ENCODE results near the gene HFE. TPM values are rescaled to one million over a fixed set of nuclear protein-coding genes. Genes with fewer than 3 reads are reported as not detected.
"Not testable (repeated sequence)": the region's sequence is repeated elsewhere in the genome, so short reads cannot be mapped to it uniquely, and the experiment has no call there.

The HFE gene
- total RNA-seq, 3 donors from 2014 or later, result 8.9 to 12.0 (median 11.1) TPM

DNA sequence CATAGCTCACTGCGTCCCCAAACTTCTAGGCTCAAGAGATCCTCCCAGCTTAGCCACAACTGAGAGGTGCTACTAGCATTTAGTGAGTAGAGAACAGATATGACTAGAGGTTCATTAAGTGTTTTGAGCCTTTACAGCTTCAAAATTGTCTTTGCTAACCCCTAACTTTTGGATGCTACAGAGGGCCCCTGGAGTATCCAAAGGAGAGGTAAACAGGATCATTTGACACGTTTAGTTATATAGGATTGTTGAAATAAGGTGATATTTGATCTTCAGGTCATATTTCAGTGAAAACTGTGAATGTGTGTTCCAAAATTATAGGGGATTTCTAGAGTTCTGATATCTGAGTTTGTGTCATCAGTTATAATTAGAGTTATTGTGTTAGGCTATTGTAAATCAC is 19.2 kb upstream of the HFE start:
- Histone ChIP-seq H3K36me3 (ENCODE audit: low read depth) (no peaks in the 10 kb centered on the region), H3K9me3 (no peaks in the 10 kb centered on the region), H3K4me3 (no peak overlapping the region), H3K4me1 (ENCODE audit: low read depth) (no peaks in the 10 kb centered on the region)
- intact Hi-C loops (cut with DNase I, micrococcal nuclease), result no loop called here
- TF ChIP-seq, protein P1, sequence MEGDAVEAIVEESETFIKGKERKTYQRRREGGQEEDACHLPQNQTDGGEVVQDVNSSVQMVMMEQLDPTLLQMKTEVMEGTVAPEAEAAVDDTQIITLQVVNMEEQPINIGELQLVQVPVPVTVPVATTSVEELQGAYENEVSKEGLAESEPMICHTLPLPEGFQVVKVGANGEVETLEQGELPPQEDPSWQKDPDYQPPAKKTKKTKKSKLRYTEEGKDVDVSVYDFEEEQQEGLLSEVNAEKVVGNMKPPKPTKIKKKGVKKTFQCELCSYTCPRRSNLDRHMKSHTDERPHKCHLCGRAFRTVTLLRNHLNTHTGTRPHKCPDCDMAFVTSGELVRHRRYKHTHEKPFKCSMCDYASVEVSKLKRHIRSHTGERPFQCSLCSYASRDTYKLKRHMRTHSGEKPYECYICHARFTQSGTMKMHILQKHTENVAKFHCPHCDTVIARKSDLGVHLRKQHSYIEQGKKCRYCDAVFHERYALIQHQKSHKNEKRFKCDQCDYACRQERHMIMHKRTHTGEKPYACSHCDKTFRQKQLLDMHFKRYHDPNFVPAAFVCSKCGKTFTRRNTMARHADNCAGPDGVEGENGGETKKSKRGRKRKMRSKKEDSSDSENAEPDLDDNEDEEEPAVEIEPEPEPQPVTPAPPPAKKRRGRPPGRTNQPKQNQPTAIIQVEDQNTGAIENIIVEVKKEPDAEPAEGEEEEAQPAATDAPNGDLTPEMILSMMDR (IDR thresholded peaks at IDR 0.05), result no peak
- DNase-seq (no peak), ATAC-seq (no peak)

DNA sequence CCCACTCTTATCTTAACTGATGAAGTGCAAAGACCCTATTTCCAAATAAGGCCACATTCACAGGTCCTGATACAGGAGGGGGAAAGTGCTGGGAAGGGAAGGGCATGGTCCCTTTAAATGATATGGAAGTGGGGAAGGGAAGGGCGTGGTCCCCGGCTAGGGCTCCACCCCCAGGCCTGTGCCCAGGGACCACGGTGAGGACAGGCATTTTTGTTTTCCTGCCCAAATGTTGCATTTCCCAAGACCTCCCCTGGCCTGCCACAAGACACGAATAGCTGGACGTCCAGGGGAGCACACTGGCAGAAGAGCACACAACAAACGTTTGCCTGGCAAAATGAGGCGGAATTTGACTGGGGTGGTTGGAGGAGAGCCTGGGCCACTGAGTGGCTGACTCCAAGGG is 16.1 kb upstream of the HFE start:
- DNase-seq (no peak), ATAC-seq (peak; percentile 45)
- TF ChIP-seq, protein P1 (IDR thresholded peaks at IDR 0.05), result no peak
- Histone ChIP-seq H3K4me1 (ENCODE audit: low read depth) (no peaks in the 10 kb centered on the region), H3K36me3 (ENCODE audit: low read depth) (no peaks in the 10 kb centered on the region), H3K4me3 (no peak overlapping the region), H3K9me3 (no peaks in the 10 kb centered on the region)
- intact Hi-C loops (cut with DNase I, micrococcal nuclease), result no loop called here

DNA sequence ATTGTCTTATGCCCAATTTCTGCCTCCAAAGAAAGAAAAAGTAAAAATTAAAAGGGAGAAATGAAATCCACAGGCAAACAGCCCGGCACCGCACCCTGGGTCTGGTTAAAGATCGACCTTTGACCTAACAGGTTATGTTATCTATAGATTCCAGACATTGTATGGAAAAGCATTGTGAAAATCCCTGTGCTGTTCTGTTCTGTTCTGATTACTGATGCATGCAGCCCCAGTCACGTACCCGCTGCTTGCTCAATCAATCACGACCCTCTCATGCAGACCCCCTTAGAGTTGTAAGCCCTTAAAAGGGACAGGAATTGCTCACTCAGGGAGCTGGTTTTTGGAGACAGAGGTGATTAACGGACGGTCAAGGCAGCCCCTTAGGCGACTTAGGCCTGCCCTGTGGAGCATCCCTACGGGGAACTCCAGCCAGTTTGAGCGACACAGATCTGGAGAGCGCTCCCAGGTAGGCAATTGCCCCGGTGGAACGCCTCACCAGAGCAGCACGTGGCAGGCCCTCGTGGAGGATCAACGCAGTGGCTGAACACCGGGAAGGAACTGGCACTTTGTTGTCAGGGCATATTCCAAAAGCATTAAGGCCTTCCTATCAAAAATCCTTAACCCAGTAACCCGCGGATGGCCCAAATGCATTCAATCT is 12.0 kb upstream of the HFE start:
- TF ChIP-seq, protein P1 (IDR thresholded peaks at IDR 0.05), result no peak
- Histone ChIP-seq H3K4me1 (ENCODE audit: low read depth) (no peaks in the 10 kb centered on the region), H3K36me3 (ENCODE audit: low read depth) (no peaks in the 10 kb centered on the region), H3K9me3 (no peaks in the 10 kb centered on the region), H3K4me3 (no peak overlapping the region)
- DNase-seq (no peak), ATAC-seq (no peak)
- intact Hi-C loops (cut with DNase I, micrococcal nuclease), result no loop called here

DNA sequence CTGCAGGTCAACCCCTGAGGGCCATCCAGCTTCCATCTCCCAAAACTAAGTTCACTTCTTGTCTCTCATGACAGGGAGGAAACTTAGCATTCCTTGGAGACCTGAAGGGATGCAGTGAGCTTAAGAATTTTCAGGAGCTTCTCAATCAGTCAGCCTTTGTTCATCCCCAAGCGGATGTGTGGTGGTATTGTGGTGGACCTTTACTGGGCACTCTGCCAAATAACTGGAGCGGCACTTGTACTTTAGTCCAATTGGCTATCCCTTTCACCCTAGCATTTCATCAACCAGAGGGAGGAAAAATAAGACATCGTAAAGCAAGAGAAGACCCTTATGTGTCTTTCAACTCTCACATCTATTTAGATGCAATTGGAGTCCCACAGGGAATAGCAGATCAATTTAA is 9.2 kb upstream of the HFE start:
- ATAC-seq; H3K4me1 ChIP-seq (ENCODE audit: low read depth); H3K36me3 ChIP-seq (ENCODE audit: low read depth); intact Hi-C loops (cut with DNase I, micrococcal nuclease); DNase-seq; H3K9me3 ChIP-seq; H3K4me3 ChIP-seq: not testable (repeated sequence)

DNA sequence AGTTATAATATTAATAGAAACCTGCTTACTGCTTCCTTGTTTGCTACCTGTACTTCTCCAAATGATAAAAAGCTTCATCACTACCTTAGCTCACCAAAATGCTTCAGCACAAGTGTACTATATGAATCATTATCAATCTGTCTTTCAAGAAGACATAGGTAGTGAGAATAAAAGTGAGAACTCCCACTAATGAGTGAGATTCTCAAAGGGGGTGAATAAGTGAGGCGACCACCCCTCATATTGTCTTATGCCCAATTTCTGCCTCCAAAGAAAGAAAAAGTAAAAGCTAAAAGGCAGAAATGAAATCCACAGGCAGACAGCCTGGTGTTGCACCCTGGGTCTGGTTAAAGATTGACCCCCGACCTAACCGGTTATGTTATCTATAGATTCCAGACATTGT is 6.1 kb upstream of the HFE start:
- not testable (repeated sequence) for ATAC-seq

DNA sequence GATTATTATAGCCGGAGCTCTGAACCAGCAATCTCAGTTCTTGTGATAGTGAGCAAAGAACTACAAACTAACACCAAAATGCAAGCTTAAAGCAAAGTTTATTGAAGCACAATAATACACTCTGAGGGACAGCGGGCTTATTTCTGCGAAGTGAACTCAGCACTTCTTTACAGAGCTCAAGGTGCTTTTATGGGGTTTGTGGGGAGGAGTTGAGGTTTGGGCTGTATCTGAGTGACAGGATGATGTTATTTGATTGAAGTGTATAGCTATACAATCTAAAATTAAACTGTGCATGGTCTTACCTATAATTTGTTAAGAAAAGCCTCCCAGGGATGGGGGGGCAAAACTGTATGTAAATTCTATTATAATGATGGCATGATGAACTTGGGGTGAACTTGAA is 1.0 kb upstream of the HFE start:
- no peak for DNase-seq
- Histone ChIP-seq H3K4me1 (ENCODE audit: low read depth) (no peaks in the 10 kb centered on the region), H3K4me3 (no peak overlapping the region), H3K9me3 (peaks cover under 1% of the 10 kb centered on the region), H3K36me3 (ENCODE audit: low read depth) (no peaks in the 10 kb centered on the region)
- TF ChIP-seq, protein P1 (IDR thresholded peaks at IDR 0.05), result no peak
- peak; percentile 37 for ATAC-seq
- intact Hi-C loops (cut with DNase I, micrococcal nuclease), result no loop called here

More for the DNA sequence above, 6.1 kb upstream of the HFE start:
- DNase-seq; intact Hi-C loops (cut with DNase I, micrococcal nuclease); H3K4me3 ChIP-seq; H3K4me1 ChIP-seq (ENCODE audit: low read depth); H3K36me3 ChIP-seq (ENCODE audit: low read depth); H3K9me3 ChIP-seq: not testable (repeated sequence)

DNA sequence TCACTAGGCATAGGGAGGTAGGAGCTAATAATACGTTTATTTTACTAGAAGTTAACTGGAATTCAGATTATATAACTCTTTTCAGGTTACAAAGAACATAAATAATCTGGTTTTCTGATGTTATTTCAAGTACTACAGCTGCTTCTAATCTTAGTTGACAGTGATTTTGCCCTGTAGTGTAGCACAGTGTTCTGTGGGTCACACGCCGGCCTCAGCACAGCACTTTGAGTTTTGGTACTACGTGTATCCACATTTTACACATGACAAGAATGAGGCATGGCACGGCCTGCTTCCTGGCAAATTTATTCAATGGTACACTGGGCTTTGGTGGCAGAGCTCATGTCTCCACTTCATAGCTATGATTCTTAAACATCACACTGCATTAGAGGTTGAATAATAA is 1.1 kb downstream of the HFE start:
- no peak for DNase-seq

More for the DNA sequence above, 1.1 kb downstream of the HFE start:
- Histone ChIP-seq H3K4me1 (ENCODE audit: low read depth) (no peaks in the 10 kb centered on the region), H3K4me3 (no peak overlapping the region), H3K36me3 (ENCODE audit: low read depth) (no peaks in the 10 kb centered on the region), H3K9me3 (no peaks in the 10 kb centered on the region)
- TF ChIP-seq, protein P1 (IDR thresholded peaks at IDR 0.05), result no peak
- intact Hi-C loops (cut with DNase I, micrococcal nuclease), result no loop called here
- ATAC-seq, result no peak
